ENCODE measurements around the gene DNAJC17.

DNA sequence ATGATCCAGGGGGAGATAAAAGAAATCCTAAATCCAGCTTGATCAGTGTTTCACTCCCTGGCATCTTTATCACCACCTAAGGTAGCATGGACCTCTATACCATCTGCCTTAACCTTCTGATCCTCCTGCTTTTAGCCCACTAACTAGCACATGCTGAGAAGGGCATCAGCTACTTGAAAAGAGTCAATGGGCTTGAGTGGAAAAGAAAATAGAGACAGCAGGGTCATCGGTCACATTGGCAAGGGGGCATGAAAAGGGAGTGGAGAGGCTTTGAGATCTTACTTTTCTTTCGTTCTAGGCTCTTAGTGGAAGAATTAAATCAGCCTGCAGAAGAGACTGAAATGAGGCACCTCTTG is 623 bp downstream of the DNAJC17 start:
- TF ChIP-seq CTCF (IDR thresholded peaks at IDR 0.05) (no peak), POLR2A (IDR thresholded peaks at IDR 0.05) (no peak)
